Activated T-cell treated with anti-CD3 and anti-CD28 coated beads, Interleukin-2, amount 50 U/mL, for 24 hours (primary cell): Measurements from ENCODE around the gene CA12.

ENCODE experiments used
- DNase-seq: peaks from one replicate; pipeline ENCODE4 v3.0.0-alpha.2; 2020
- H3K27ac Mint-ChIP-seq: 2 replicates; pipeline ENCODE4 v1.8.0; 2020; ENCODE audit warnings: mild to moderate bottlenecking, mixed read lengths
- H3K27me3 Mint-ChIP-seq: 2 replicates; pipeline ENCODE4 v1.8.0; 2020; ENCODE audit warnings: mixed read lengths
- H3K36me3 Mint-ChIP-seq: 2 replicates; pipeline ENCODE4 v1.8.0; 2020; ENCODE audit warnings: low read depth, mixed read lengths
- H3K4me1 Mint-ChIP-seq: 2 replicates; pipeline ENCODE4 v1.8.0; 2020; ENCODE audit warnings: low read depth, mixed read lengths
- H3K4me3 Mint-ChIP-seq: 2 replicates; pipeline ENCODE4 v1.8.0; 2020; ENCODE audit warnings: mild to moderate bottlenecking, moderate library complexity, mixed read lengths
- H3K9me3 Mint-ChIP-seq: 2 replicates; pipeline ENCODE4 v1.8.0; 2020; ENCODE audit warnings: mixed read lengths

CA12 gene

GRCh38 chr15:63390689-63391088, 9.0 kb upstream of the CA12 start:
- no peaks in the 10 kb centered on the region for H3K36me3 Mint-ChIP-seq
- H3K27me3 Mint-ChIP-seq: peaks cover 39% of the 10 kb centered on the region
- no peak overlapping the region for H3K4me3 Mint-ChIP-seq
- no peak overlapping the region for H3K27ac Mint-ChIP-seq
- DNase-seq: no peak
- no peaks in the 10 kb centered on the region for H3K9me3 Mint-ChIP-seq
- H3K4me1 Mint-ChIP-seq: peaks cover 8% of the 10 kb centered on the region

DNA sequence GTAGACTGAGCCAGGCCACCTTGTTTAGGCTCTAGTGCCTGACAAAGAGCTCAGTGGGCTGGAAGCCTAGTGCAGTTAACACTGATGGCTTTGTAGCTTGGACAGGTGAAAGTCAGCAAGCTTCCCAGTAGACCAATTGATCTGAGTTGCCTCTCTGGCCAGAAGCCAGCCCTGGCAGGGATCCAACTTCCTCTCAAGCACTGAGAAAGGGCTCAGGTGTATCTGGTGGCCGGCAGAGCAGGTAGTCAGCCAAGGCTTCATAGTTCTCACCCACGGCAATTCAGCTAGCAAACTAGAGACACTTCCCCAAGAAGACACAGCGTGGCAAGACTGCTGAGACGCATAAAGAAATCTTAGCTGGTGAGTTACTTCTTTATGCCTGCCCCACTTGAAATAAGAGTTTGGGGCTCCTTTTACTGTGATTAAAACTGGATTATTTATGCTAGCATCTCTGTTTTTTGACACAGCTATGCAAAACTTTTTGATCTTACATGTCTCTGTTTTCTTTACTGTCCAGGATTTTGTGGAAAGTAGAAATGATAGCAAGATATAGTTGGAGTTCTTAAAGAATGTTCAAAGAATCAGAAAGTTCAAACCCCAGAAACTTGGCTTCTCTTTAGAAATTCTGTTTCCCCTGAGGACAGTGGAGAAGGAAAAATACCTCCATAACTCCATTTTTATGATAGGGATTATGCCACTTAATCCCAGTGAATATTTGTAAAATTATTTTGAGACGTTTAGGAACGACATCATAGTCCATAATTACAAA, 8.4 kb upstream of the CA12 start:
- Mint-ChIP-seq H3K36me3 (no peaks in the 10 kb centered on the region), H3K4me1 (peaks cover 6% of the 10 kb centered on the region), H3K9me3 (no peaks in the 10 kb centered on the region), H3K27ac (no peak overlapping the region), H3K4me3 (no peak overlapping the region), H3K27me3 (peaks cover 37% of the 10 kb centered on the region)
- no peak for DNase-seq

DNA sequence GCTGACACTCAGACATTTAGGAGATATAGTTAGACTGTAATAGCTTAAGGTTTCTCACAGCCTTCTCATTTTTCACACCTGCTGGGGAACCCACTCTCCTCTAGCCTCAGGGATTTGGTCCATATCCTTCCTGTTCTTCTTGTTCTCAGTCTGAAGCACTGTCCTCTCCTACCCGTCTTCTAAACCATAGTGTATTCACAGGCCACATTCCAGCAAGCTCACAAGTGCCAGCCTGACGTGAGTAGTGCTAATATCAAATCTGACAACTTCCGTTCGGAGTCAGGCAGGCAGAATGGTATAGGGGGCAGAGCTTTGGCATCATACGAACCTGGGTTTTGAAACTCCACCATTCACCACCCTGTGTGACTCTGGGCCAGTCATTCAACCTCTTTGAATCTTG, 6.9 kb upstream of the CA12 start:
- no peaks in the 10 kb centered on the region for H3K9me3 Mint-ChIP-seq
- H3K4me1 Mint-ChIP-seq: peaks cover 9% of the 10 kb centered on the region
- no peak for DNase-seq
- no peak overlapping the region for H3K4me3 Mint-ChIP-seq
- H3K27ac Mint-ChIP-seq: no peak overlapping the region
- peaks cover 45% of the 10 kb centered on the region for H3K27me3 Mint-ChIP-seq
- no peaks in the 10 kb centered on the region for H3K36me3 Mint-ChIP-seq

GRCh38 chr15:63387748-63388493, 6.3 kb upstream of the CA12 start:
- no peak for DNase-seq
- H3K36me3 Mint-ChIP-seq: no peaks in the 10 kb centered on the region
- peaks cover 51% of the 10 kb centered on the region for H3K27me3 Mint-ChIP-seq
- H3K4me1 Mint-ChIP-seq: peaks cover 15% of the 10 kb centered on the region
- H3K4me3 Mint-ChIP-seq: no peak overlapping the region
- no peak overlapping the region for H3K27ac Mint-ChIP-seq
- H3K9me3 Mint-ChIP-seq: no peaks in the 10 kb centered on the region

GRCh38 chr15:63385911-63386531, 4.4 kb upstream of the CA12 start:
- Mint-ChIP-seq H3K27me3 (peaks cover 65% of the 10 kb centered on the region), H3K9me3 (no peaks in the 10 kb centered on the region), H3K4me3 (no peak overlapping the region), H3K4me1 (peaks cover 20% of the 10 kb centered on the region), H3K36me3 (no peaks in the 10 kb centered on the region), H3K27ac (no peak overlapping the region)
- DNase-seq: no peak

DNA sequence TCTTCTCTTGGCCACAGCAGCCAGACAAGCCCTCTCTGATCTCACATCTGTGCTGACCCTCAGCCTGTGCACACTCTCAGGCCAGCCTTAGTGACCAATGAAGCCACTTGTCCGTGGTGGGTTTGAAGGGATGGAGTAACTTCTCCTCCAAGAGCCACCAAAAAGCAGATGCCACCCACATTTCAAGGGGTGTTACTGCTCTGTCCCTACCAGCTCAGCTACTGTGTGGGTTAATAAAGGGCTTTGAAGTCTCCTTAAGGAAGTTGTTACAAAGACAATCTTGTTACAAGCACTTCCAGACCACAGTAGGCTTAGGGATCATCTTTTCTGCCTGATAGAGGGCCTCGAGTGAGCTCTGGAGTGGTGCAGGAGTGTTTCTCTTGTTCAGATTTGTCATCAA, 3.3 kb upstream of the CA12 start:
- DNase-seq: no peak
- no peak overlapping the region for H3K27ac Mint-ChIP-seq
- peaks cover 71% of the 10 kb centered on the region for H3K27me3 Mint-ChIP-seq
- H3K4me1 Mint-ChIP-seq: peaks cover 27% of the 10 kb centered on the region
- H3K9me3 Mint-ChIP-seq: no peaks in the 10 kb centered on the region
- no peak overlapping the region for H3K4me3 Mint-ChIP-seq
- no peaks in the 10 kb centered on the region for H3K36me3 Mint-ChIP-seq

GRCh38 chr15:63382966-63383710, 1.5 kb upstream of the CA12 start:
- peaks cover 27% of the 10 kb centered on the region for H3K4me1 Mint-ChIP-seq
- no peaks in the 10 kb centered on the region for H3K36me3 Mint-ChIP-seq
- no peak overlapping the region for H3K4me3 Mint-ChIP-seq
- H3K9me3 Mint-ChIP-seq: no peaks in the 10 kb centered on the region
- DNase-seq: no peak
- H3K27ac Mint-ChIP-seq: no peak overlapping the region
- peaks cover 76% of the 10 kb centered on the region for H3K27me3 Mint-ChIP-seq

- peaks cover 38% of the 10 kb centered on the region for H3K4me1 Mint-ChIP-seq
- no peak for DNase-seq
- H3K27ac Mint-ChIP-seq: no peak overlapping the region
- peak overlapping the region; percentile 63 for H3K4me3 Mint-ChIP-seq
- peaks cover 87% of the 10 kb centered on the region for H3K27me3 Mint-ChIP-seq
- no peaks in the 10 kb centered on the region for H3K9me3 Mint-ChIP-seq
- no peaks in the 10 kb centered on the region for H3K36me3 Mint-ChIP-seq
Measured at GRCh38 chr15:63380808-63381282, 801 bp downstream of the CA12 start.

- Mint-ChIP-seq H3K4me1 (peaks cover 44% of the 10 kb centered on the region), H3K36me3 (no peaks in the 10 kb centered on the region), H3K4me3 (no peak overlapping the region), H3K9me3 (no peaks in the 10 kb centered on the region), H3K27ac (no peak overlapping the region), H3K27me3 (peaks cover 83% of the 10 kb centered on the region)
- no peak for DNase-seq
Measured at GRCh38 chr15:63380151-63380807, 1.4 kb downstream of the CA12 start.

DNA sequence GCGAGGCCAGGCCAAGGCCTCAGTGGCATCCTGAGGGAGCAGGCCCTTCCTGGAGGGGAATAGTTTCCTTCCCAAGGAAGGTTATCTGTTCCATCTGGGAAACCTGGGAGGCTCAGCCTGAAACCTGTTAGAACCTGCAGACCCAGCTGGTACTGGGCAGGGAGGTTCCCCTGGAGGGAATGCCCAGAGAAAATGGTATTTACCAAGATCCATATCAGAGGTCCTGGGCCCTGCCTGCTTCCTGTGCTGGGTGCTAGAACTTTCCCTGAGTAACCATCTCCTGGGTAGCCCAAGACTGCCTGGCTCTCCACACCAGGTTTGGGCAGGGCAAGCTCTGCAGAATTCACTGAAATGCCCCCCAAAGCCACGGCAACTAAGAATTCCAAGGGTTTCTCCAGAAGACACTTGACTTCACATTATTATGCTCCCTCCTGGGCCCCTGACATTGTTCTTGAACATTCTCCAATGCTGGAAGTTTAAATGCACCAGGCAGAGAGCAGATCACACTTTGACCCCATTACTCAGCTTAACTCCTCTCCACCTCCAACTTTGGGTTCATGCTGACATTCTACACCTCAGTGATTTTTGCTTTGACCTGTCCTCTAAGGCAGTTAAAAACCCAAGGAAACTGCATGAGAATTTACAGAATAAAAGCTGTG, 2.0 kb downstream of the CA12 start:
- Mint-ChIP-seq H3K4me1 (peaks cover 50% of the 10 kb centered on the region), H3K9me3 (no peaks in the 10 kb centered on the region), H3K27me3 (peaks cover 77% of the 10 kb centered on the region), H3K36me3 (no peaks in the 10 kb centered on the region), H3K4me3 (no peak overlapping the region), H3K27ac (no peak overlapping the region)
- DNase-seq: no peak

DNA sequence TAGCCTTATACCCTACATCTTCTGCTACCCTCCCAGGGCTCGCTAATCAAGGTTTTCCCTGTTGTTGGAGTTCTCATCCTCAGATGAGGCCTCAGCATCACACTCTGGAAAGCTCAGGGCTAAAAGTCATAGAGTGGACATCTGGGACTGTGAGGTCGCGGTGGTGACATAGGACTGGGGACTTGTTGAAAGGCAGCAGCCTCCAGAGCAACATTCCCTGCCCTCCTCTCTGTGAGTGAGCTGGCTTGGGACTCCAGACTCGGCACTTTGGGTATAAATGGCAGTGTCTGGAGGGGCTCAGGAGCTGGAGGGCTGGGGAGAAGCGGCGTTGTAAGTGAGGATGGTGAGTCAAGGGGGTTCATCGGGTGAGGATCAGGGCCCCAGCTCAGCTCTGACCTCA, 2.7 kb downstream of the CA12 start:
- Mint-ChIP-seq H3K4me1 (peaks cover 56% of the 10 kb centered on the region), H3K27me3 (peaks cover 70% of the 10 kb centered on the region), H3K27ac (no peak overlapping the region), H3K9me3 (no peaks in the 10 kb centered on the region), H3K36me3 (no peaks in the 10 kb centered on the region), H3K4me3 (no peak overlapping the region)
- no peak for DNase-seq

DNA sequence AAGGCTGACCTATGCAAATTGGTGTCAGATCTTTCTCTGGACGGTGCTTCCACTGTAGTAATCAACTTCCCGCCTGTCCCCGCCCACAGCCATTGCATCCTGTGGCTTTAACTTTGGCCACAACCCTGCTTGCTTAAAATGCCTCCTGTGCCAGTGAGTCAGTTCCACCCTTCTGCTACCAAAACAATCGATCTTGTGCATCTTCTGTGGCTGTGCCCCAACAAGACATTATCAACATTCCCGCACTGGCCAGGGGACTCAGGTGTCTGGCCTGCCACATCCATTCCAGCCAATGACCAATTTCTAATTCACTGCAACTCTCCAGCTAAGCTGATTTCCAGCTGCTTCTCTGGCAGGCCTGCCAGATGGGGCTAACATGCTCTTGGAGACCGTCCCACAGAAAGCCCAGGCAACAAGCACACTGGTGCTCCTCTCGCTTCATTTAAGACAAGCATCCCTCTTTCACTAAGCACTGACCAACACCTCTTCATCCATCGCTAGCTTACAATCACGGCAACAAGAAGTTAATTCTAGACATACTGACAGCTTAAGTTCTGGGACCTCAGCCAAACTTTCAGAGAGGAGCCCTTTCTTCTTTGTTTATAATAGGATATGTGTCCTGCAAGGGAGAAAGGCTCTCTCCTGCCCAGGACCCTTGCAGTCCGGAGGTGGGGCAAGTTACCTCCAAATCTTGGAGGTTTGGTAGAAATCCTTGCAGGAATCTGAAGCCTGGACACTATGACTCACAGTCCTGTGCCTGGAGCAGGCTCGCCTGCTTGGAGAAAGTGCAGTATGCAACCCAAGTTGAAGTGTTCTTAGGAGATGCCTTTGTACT, 6.7 kb downstream of the CA12 start:
- Mint-ChIP-seq H3K27me3 (peaks cover 31% of the 10 kb centered on the region), H3K4me1 (peaks cover 47% of the 10 kb centered on the region), H3K4me3 (peak overlapping the region; percentile 36), H3K9me3 (no peaks in the 10 kb centered on the region), H3K27ac (peak overlapping the region; percentile 84), H3K36me3 (no peaks in the 10 kb centered on the region)
- DNase-seq: no peak
